Dermis microvascular lymphatic vessel endothelial cell (primary cell): ENCODE measurements around the gene MYO6. TPM values are rescaled to one million over a fixed set of nuclear protein-coding genes. Genes with fewer than 3 reads are reported as not detected.

Experiments used
- DNase-seq, 2 donors: peaks; one replicate each; pipeline versions ENCODE4 v3.0.0 to v3.0.0-alpha.2; 2010; ENCODE audit warnings: low read depth in 2 of 2
- total RNA-seq: library from RNA; depleted of rRNA; stranded (reverse); fragments of >200 nt; gene quantifications from 2 replicates; pipeline ENCODE4 v1.2.1, GENCODE V29; 2014

MYO6 gene
- total RNA-seq, 1 donor from 2014 or later = 27.9 TPM

DNA sequence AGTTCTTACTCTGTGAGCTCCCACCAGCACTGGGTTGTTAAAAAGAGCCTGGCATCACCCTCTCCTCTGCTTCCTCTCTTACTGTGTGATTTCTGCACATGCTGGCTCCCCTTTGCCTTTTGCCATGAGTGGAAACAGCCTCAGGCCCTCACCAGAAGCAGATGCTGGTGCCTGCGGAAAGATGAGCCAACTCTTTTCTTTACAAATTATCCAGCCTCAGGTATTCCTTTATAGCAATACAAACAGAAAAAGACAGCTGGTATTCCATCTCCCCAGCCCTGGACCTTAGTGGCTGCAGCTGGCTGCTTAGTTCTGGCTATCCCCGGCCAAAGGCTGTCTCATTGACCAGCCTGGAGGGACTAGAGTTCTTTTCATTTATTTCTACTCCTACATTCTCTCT lies 194.3 kb downstream of the MYO6 start:
- no peak for DNase-seq

GRCh38 chr6:75946146-75946831 lies 197.2 kb downstream of the MYO6 start:
- no peak for DNase-seq

- no peak for DNase-seq
Measured at GRCh38 chr6:75947935-75948334, 198.9 kb downstream of the MYO6 start.

DNA sequence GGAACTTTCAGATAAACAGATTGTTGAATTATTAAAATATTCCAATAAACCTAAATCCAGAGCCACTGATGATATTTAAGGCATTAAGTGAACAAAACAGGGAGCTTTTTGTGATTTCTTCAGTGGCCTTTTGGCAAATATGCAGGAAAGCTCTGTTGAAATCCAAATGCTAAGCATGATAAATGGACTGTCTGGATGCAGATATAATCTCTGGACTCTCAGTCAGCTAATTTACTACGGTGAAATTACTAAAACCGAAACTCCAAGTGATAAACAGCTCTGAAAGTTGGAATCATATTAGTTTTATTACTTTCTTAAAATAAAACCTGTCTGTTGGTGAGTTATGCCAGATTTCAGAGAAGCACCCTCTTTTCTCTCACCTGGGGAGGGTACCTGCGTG lies 203.1 kb downstream of the MYO6 start:
- DNase-seq = no peak

DNA sequence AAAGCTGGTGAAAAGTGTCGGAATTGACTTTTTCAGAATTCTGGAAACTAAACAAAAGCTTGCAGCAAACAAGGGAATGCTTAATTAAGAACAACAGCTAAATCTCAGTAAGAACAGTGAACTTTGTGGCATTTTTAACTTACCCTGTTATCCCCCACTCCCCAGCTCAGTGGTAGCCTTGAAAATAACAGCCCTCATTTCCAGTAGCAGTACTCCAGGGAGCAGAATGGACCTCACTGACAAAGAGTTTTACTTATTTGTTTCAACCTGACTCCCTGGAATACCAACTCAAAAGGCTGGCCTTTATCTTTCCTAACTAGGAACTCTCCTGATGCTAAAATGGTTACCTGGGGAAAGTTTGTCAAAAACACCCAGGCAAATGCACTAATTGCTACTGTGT lies 214.5 kb downstream of the MYO6 start:
- no peak for DNase-seq

- no peak for DNase-seq
Measured at GRCh38 chr6:75968143-75968542, 219.1 kb downstream of the MYO6 start.

Other genes starting within 250 kb of the MYO6 start
- 34.1 and 37.8 TPM in 2 replicates for gene SENP6, start 147.4 kb upstream of the MYO6 start, total RNA-seq